LNCaP clone FGC (cell line): Measurements from ENCODE around the gene HOXA3.

ENCODE experiments used
- DNase-seq: peaks from one replicate; pipeline ENCODE4 v3.0.0-alpha.2; 2011; ENCODE audit warnings: low read depth
- H3K4me3 ChIP-seq: 2 replicates; pipeline ENCODE4 v1.5.1; 2011; ENCODE audit warnings: mild to moderate bottlenecking, low read depth, low read length, control low read depth
- CTCF ChIP-seq: IDR thresholded peaks from 2 replicates; pipeline ENCODE4 v1.5.1; 2012; ENCODE audit warnings: mild to moderate bottlenecking; ENCODE audit not compliant: control insufficient read depth, insufficient read depth; ENCODE audit errors: extremely low read depth

HOXA3 gene

GRCh38 chr7:27118580-27118979 lies 33.8 kb downstream of the HOXA3 start:
- TF ChIP-seq CTCF = no peak

GRCh38 chr7:27117887-27118491 lies 34.4 kb downstream of the HOXA3 start:
- no peak for TF ChIP-seq CTCF
- no peak for DNase-seq
- H3K4me3 ChIP-seq = no peak overlapping the region

More at GRCh38 chr7:27118580-27118979, 33.8 kb downstream of the HOXA3 start:
- no peak for DNase-seq
- H3K4me3 ChIP-seq = no peak overlapping the region

GRCh38 chr7:27116962-27117886 lies 35.2 kb downstream of the HOXA3 start:
- H3K4me3 ChIP-seq = no peak overlapping the region
- no peak for TF ChIP-seq CTCF
- DNase-seq = no peak

GRCh38 chr7:27116031-27116961 lies 36.1 kb downstream of the HOXA3 start:
- H3K4me3 ChIP-seq = no peak overlapping the region
- TF ChIP-seq CTCF = no peak
- DNase-seq = no peak

- H3K4me3 ChIP-seq = no peak overlapping the region
- no peak for TF ChIP-seq CTCF
Observed at GRCh38 chr7:27115221-27116026, 37.0 kb downstream of the HOXA3 start.

GRCh38 chr7:27114881-27115220 lies 37.5 kb downstream of the HOXA3 start:
- DNase-seq = no peak
- no peak overlapping the region for H3K4me3 ChIP-seq
- no peak for TF ChIP-seq CTCF

More at GRCh38 chr7:27115221-27116026, 37.0 kb downstream of the HOXA3 start:
- DNase-seq = no peak
